Stimulated activated CD4-positive, alpha-beta T cell treated with anti-CD3 and anti-CD28 coated beads, Interleukin-2, amount 100 ng/mL, for 24 hours (primary cell): ENCODE results near the gene P2RY6.

Experiments
- DNase-seq, 2 donors: peaks; one replicate each; pipeline ENCODE4 v3.0.0-alpha.2; 2020

Gene P2RY6

GRCh38 chr11:73340164-73340563, 68.0 kb downstream of the P2RY6 start:
- no peak for DNase-seq

GRCh38 chr11:73342633-73343032, 70.5 kb downstream of the P2RY6 start:
- no peak for DNase-seq

DNA sequence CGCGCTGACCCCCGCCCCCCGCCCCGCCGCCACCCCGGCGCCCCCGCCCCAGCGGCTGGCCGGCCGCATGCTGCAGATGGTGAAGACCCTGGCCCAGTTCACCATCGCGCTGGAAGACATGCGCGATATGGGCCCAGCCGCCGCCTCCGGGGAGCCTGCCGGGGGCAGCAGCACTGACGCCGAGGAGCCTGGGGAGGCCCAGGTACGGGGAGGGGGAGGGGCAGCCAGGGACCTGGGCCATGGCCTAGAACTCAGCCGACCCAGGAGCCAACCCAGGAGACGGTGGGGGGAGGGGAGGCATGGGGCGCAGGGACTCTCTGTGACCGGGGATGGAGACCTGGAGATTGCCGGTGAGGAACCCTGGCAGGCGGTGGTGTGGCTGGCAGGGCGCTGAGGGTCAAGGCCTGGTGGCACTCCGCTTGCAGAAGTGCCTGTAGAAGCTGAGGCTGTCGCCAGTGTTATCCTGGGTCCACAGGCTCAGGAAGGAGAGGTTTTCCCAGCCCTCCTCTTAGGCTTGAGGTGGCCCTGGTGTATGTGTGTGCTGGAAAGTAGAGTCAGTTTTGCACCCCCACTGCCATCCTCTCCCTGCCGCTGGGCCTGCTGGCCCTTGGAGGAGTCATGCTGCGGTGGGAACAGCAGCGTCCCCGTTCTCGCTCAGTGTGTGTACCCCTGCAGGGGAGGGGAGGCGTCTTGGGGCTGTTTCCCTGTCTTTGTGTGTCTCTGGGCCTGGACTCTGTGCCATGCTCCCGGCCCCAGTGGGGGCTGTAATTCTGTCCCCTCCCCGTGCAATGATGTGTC, 71.1 kb downstream of the P2RY6 start:
- no peak for DNase-seq

GRCh38 chr11:73344191-73344607, 72.1 kb downstream of the P2RY6 start:
- DNase-seq: no peak

GRCh38 chr11:73345481-73346160, 73.5 kb downstream of the P2RY6 start:
- no peak for DNase-seq

GRCh38 chr11:73346186-73346935, 74.2 kb downstream of the P2RY6 start:
- no peak for DNase-seq

- DNase-seq: no peak
Measured at GRCh38 chr11:73347067-73347466, 74.9 kb downstream of the P2RY6 start.
